NCI-H128 (cell line): Measurements from ENCODE around the gene ADH5.
"Not testable (repeated sequence)": the region's sequence is repeated elsewhere in the genome, so short reads cannot be mapped to it uniquely, and the experiment has no call there.

ENCODE experiments used
- DNase-seq: peaks from one replicate; lab custom pipeline; 2025; ENCODE audit not compliant: unreplicated experiment; lab: John Stamatoyannopoulos, UW

The ADH5 gene

GRCh38 chr4:99088481-99089365 lies at the start of gene ADH5:
Gene ADH5 (minus strand): TSS chr4:99088788. CDS start chr4:99088700, 88 bp downstream.
- DNase-seq: peak; percentile 15

GRCh38 chr4:99136329-99136728 lies 47.7 kb upstream of the ADH5 start:
- no peak for DNase-seq

- no peak for DNase-seq
These were observed 47.1 kb upstream of the ADH5 start for GRCh38 chr4:99135541-99136162.

- no peak for DNase-seq
These were observed 46.0 kb upstream of the ADH5 start for GRCh38 chr4:99134586-99134985.

GRCh38 chr4:99131378-99131777 lies 42.8 kb upstream of the ADH5 start:
- no peak for DNase-seq

- no peak for DNase-seq
These were observed 37.8 kb upstream of the ADH5 start for GRCh38 chr4:99126376-99126775.

GRCh38 chr4:99121008-99121407 lies 32.4 kb upstream of the ADH5 start:
- DNase-seq: no peak

GRCh38 chr4:99120501-99120900 lies 31.9 kb upstream of the ADH5 start:
- no peak for DNase-seq

GRCh38 chr4:99117876-99118693 lies 29.5 kb upstream of the ADH5 start:
- DNase-seq: no peak

- not testable (repeated sequence) for DNase-seq
These were observed 28.7 kb upstream of the ADH5 start for GRCh38 chr4:99117122-99117841.

GRCh38 chr4:99109286-99109685 lies 20.7 kb upstream of the ADH5 start:
- DNase-seq: not testable (repeated sequence)

GRCh38 chr4:99104153-99104552 lies 15.6 kb upstream of the ADH5 start:
- DNase-seq: no peak

GRCh38 chr4:99103166-99103565 lies 14.6 kb upstream of the ADH5 start:
- DNase-seq: no peak

GRCh38 chr4:99102634-99103033 lies 14.0 kb upstream of the ADH5 start:
- no peak for DNase-seq

GRCh38 chr4:99100876-99101275 lies 12.3 kb upstream of the ADH5 start:
- DNase-seq: no peak

- DNase-seq: not testable (repeated sequence)
These were observed 11.2 kb upstream of the ADH5 start for GRCh38 chr4:99099814-99100213.

GRCh38 chr4:99099311-99099710 lies 10.7 kb upstream of the ADH5 start:
- no peak for DNase-seq

- not testable (repeated sequence) for DNase-seq
These were observed 3.3 kb upstream of the ADH5 start for GRCh38 chr4:99091841-99092240.

- no peak for DNase-seq
These were observed 2.6 kb upstream of the ADH5 start for GRCh38 chr4:99091216-99091575.

GRCh38 chr4:99090481-99091215 lies 2.1 kb upstream of the ADH5 start:
- no peak for DNase-seq
